KMS-11 (cell line): ENCODE data around the gene SLC38A9.

Experiments used
- H2AFZ ChIP-seq: fragments of 200-600 bp; sonication (generic); 2 replicates; pipeline ENCODE4 v1.6.1; 2016; ENCODE audit warnings: antibody characterized with exemption, mixed run types, low read depth
- H3K27ac ChIP-seq: fragments of 200-600 bp; sonication (generic); 2 replicates; pipeline ENCODE4 v1.6.1; 2016; ENCODE audit warnings: mild to moderate bottlenecking, mixed run types
- H3K27me3 ChIP-seq: fragments of 200-600 bp; sonication (generic); 2 replicates; pipeline ENCODE4 v1.6.1; 2017; ENCODE audit warnings: mild to moderate bottlenecking, low read depth, mixed run types, moderate library complexity; ENCODE audit not compliant: insufficient read depth
- H3K36me3 ChIP-seq: fragments of 200-600 bp; sonication (generic); 2 replicates; pipeline ENCODE4 v1.6.1; 2017; ENCODE audit warnings: mild to moderate bottlenecking, mixed run types; ENCODE audit not compliant: insufficient read depth
- H3K4me1 ChIP-seq: fragments of 200-600 bp; sonication (generic); 2 replicates; pipeline ENCODE4 v1.6.1; 2016; ENCODE audit warnings: mild to moderate bottlenecking, low read depth, mixed run types; ENCODE audit not compliant: poor library complexity, severe bottlenecking
- H3K4me2 ChIP-seq: fragments of 200-600 bp; sonication (generic); 2 replicates; pipeline ENCODE4 v1.7.0; 2016; ENCODE audit warnings: mild to moderate bottlenecking, mixed run types
- H3K4me3 ChIP-seq: fragments of 200-600 bp; sonication (generic); IDR thresholded peaks from 2 replicates; pipeline ENCODE4 v1.6.1; 2017; ENCODE audit warnings: low read depth, low read length, mixed read lengths; ENCODE audit not compliant: insufficient read depth
- H3K79me2 ChIP-seq: fragments of 200-600 bp; sonication (generic); 2 replicates; pipeline ENCODE4 v1.6.1; 2016; ENCODE audit warnings: low read depth, mixed run types; ENCODE audit not compliant: insufficient read depth
- H3K9ac ChIP-seq: fragments of 200-600 bp; sonication (generic); 2 replicates; pipeline ENCODE4 v1.6.1; 2016; ENCODE audit warnings: mild to moderate bottlenecking, mixed run types
- H4K20me1 ChIP-seq: fragments of 200-600 bp; sonication (generic); 2 replicates; pipeline ENCODE4 v1.6.1; 2016; ENCODE audit warnings: mild to moderate bottlenecking, mixed run types; ENCODE audit not compliant: insufficient read depth
- CTCF ChIP-seq: fragments of 200-600 bp; sonication (generic); conservative IDR thresholded peaks from 2 replicates; pipeline ENCODE4 v1.6.1; 2017; ENCODE audit warnings: low read depth, mild to moderate bottlenecking, antibody characterized with exemption, low read length, moderate library complexity, mixed read lengths

Gene SLC38A9

DNA sequence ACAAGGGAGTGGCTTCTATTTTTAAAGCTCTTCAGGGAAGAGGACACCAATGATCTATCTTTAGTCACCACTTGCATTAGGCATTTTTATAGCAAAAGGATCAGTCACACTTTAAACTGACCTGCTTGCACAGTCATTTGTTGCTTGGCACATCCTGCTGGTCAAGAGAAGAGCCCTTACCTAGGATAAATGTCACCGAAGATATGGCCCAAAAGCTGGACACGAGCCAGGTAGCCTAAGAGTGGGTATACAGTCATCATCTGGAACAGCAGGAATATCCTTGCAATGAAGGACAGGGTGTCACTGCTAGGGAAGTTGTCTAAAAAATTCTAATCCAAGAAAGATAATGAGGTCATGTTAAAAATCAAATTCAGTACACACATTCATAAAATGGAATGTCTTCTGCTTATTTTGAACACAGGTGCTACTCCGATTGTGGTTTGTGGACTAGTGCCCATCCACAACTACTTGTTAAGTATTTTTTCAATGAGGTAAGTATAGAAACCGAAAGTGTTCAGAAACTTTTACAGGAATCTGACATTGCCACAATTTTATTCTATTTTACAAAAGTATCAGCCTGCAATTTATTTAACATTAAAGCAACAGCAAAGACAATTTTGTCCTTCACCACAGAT lies 78.4 kb downstream of the SLC38A9 start:
- no peaks in the 10 kb centered on the region for H4K20me1 ChIP-seq
- no peak overlapping the region for H2AFZ ChIP-seq
- peak overlapping the region; percentile 59 for H3K27ac ChIP-seq
- H3K4me1 ChIP-seq: peaks cover 53% of the 10 kb centered on the region
- peak overlapping the region; percentile 2; the same call in 1 of the 2 replicates for H3K9ac ChIP-seq
- no peaks in the 10 kb centered on the region for H3K27me3 ChIP-seq
- TF ChIP-seq CTCF: no peak
- no peak overlapping the region for H3K4me3 ChIP-seq
- H3K36me3 ChIP-seq: no peaks in the 10 kb centered on the region
- no peaks in the 10 kb centered on the region for H3K79me2 ChIP-seq
- peak overlapping the region; percentile 94 for H3K4me2 ChIP-seq

- no peaks in the 10 kb centered on the region for H4K20me1 ChIP-seq
- H3K4me3 ChIP-seq: no peak overlapping the region
- H3K27me3 ChIP-seq: no peaks in the 10 kb centered on the region
- TF ChIP-seq CTCF: no peak
- no peak overlapping the region for H3K9ac ChIP-seq
- H3K36me3 ChIP-seq: no peaks in the 10 kb centered on the region
- H2AFZ ChIP-seq: no peak overlapping the region
- H3K4me2 ChIP-seq: no peak overlapping the region
- no peak overlapping the region for H3K27ac ChIP-seq
- H3K79me2 ChIP-seq: no peaks in the 10 kb centered on the region
- H3K4me1 ChIP-seq: peaks cover 48% of the 10 kb centered on the region
These were observed 82.3 kb downstream of the SLC38A9 start for GRCh38 chr5:55629815-55630214.

GRCh38 chr5:55626790-55627189 lies 85.3 kb downstream of the SLC38A9 start:
- no peaks in the 10 kb centered on the region for H3K27me3 ChIP-seq
- H2AFZ ChIP-seq: no peak overlapping the region
- no peak overlapping the region for H3K27ac ChIP-seq
- H3K4me1 ChIP-seq: peaks cover 18% of the 10 kb centered on the region
- no peaks in the 10 kb centered on the region for H3K79me2 ChIP-seq
- H3K4me3 ChIP-seq: no peak overlapping the region
- H3K4me2 ChIP-seq: no peak overlapping the region
- H4K20me1 ChIP-seq: no peaks in the 10 kb centered on the region
- no peak overlapping the region for H3K9ac ChIP-seq
- TF ChIP-seq CTCF: no peak
- H3K36me3 ChIP-seq: no peaks in the 10 kb centered on the region

- H3K4me1 ChIP-seq: peaks cover 12% of the 10 kb centered on the region
- no peak overlapping the region for H3K9ac ChIP-seq
These were observed 86.2 kb downstream of the SLC38A9 start for GRCh38 chr5:55625913-55626312.

More at GRCh38 chr5:55625913-55626312, 86.2 kb downstream of the SLC38A9 start:
- H3K4me2 ChIP-seq: no peak overlapping the region
- H2AFZ ChIP-seq: no peak overlapping the region
- no peak for TF ChIP-seq CTCF
- H3K4me3 ChIP-seq: no peak overlapping the region
- H3K79me2 ChIP-seq: no peaks in the 10 kb centered on the region
- no peak overlapping the region for H3K27ac ChIP-seq
- no peaks in the 10 kb centered on the region for H3K27me3 ChIP-seq
- no peaks in the 10 kb centered on the region for H4K20me1 ChIP-seq
- H3K36me3 ChIP-seq: no peaks in the 10 kb centered on the region
